GM18505 (cell line): ENCODE results near the gene HSF2BP.

ENCODE experiments used
- ATAC-seq: cut with Tn5 transposase; IDR thresholded peaks from one replicate; pipeline ENCODE4 v1.9.1; 2021; ENCODE audit not compliant: unreplicated experiment
- POLR2A ChIP-seq: IDR thresholded peaks from 4 replicates; pipeline ENCODE4 v1.6.1; 2011; ENCODE audit warnings: borderline replicate concordance; ENCODE audit not compliant: insufficient read depth, insufficient read length; ENCODE audit errors: extremely low read depth

Gene HSF2BP

GRCh38 chr21:43648171-43648570 is 11.1 kb downstream of the HSF2BP start:
- ATAC-seq: no peak
- no peak for TF ChIP-seq POLR2A

DNA sequence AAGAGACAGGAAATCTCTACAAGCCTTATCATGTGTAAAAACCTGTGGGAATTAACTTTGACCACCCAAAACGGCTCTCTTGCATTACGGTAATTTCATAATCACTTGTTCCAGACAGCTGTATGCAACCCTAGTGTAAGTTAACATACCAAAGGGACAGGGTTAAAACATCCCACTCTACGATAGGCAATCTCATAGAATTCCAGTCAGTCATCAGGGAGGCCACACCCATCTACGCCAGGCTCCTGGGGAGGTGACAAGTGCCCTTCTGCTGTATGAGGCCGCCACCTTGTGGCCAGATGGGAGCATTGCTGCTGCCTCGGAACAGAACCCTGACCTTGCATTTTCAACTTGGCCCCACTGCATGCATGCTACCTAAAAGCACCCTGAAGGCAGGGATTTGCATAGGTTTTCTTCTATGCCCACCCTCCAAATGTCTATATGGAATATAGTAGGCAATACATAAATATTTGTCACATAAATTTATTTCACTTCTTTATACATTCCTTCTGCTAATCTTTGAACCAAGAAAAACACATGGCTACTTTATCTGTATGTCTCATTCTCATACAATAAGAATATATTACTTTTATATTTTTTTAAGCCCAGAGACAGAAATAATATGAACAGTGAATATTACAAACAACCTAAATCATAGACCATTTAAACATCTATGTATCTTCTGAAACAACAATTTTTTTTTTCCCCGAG is 12.6 kb downstream of the HSF2BP start:
- TF ChIP-seq POLR2A: no peak
- peak; percentile 81 for ATAC-seq

DNA sequence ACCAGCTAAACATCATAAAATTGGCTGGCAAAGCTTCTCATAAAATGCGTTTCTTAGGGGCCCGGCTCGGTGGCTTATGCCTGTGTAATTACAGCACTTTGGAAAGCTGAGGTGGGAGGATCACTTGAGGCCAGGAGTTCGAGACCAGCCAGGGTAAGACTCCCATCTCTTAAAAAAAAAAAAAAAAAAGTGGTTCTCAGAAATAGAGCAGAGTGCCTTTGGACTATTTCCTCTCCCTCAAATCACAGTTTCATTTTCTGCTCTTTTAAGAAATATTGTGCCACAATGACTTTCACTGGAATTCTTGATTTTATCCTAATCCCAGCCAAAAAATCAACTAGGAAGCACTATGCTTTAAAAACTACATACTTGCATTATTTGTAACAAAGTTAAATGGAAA is 13.3 kb downstream of the HSF2BP start:
- TF ChIP-seq POLR2A: no peak
- ATAC-seq: no peak

DNA sequence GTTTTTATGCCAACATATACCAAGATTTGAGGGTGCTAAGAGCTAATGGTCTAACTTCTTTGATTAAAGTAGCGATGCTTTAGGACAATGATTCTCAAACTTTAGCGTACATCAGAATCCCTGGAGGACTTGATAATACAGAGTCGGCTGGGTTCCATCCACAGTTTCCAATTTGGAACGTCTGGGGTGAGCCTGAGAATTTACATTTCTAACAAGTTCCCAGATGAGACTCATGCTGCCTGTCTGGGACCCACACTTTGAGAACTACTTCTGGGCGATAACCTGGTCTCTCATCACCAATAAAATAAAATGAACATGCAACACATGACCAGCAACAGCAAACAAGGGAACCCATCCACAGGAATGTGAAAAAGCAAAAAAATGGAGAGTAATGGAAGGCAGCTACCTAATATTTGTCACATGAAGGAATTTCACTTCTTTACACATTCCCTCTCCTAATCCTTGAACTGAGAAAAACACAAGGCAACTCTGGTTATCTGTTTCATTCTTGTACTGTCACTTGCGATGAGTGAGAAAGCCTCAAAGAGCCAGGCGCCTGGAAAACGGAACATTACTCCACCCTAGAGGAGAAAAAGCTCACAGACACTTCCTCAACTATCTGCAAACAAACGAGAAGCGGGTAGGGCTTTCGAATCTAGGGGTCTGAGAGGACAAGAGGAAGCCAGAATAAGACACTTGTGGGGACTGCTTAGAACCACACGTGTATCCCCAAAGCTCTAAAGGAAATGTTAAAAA is 14.0 kb downstream of the HSF2BP start:
- no peak for ATAC-seq
- TF ChIP-seq POLR2A: no peak

- no peak for ATAC-seq
- no peak for TF ChIP-seq POLR2A
Observed at GRCh38 chr21:43644609-43645008, 14.7 kb downstream of the HSF2BP start.

- no peak for TF ChIP-seq POLR2A
Observed at GRCh38 chr21:43644071-43644470, 15.2 kb downstream of the HSF2BP start.

DNA sequence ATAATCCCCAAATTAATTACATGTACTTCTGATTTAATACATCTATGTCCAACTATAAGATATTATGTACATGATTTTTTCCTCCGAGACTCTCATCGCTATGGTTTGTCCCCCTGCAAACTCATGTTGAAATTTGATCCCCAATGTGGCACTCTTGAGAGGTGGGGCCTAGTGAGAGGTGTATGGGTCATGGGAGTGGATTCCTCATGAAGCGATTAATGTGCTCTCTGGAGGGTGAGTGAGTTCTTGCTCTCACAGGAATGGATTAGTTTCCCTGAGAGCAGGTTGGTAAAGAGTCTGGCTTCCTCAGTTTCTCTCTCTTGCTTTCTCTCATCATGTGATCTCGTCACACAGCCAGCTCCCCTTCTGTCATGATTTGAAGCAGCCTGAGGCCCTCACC is 16.1 kb downstream of the HSF2BP start:
- ATAC-seq: no peak
- no peak for TF ChIP-seq POLR2A

More at GRCh38 chr21:43644071-43644470, 15.2 kb downstream of the HSF2BP start:
- ATAC-seq: no peak

GRCh38 chr21:43640400-43640799 is 18.9 kb downstream of the HSF2BP start:
- no peak for ATAC-seq
- TF ChIP-seq POLR2A: no peak

GRCh38 chr21:43639470-43640353 is 19.6 kb downstream of the HSF2BP start:
- ATAC-seq: no peak

DNA sequence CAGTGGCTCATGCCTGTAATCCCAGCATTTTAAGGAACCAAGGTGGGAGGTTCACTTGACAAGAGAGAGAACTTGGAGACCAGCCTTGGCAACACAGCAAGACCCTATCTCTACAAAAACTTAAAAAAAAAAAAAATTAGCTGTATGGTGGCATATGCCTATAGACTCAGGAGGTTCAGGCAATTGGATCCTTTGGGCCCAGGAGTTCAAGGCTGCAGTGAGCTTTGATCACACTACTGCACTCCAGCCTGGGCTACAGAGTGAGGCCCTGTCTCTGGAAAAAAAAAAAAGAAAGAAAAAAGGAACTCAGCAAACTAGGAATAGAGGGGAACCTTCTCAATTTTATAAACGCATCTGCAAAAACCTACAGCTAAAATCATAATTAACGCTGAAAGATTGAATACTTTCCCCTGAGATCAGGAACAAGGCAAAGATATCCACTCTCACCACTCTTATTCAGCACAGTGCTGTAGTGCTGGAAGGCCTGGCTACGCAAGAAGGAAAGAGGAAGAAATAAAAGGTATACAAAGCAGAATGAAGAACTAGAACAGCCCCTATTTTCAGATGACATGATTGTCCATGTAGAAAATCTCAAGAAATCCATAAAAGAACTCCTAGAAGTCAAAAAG is 21.6 kb downstream of the HSF2BP start:
- no peak for ATAC-seq
- TF ChIP-seq POLR2A: no peak

More at GRCh38 chr21:43639470-43640353, 19.6 kb downstream of the HSF2BP start:
- no peak for TF ChIP-seq POLR2A

- no peak for TF ChIP-seq POLR2A
- no peak for ATAC-seq
Observed at GRCh38 chr21:43635436-43635835, 23.9 kb downstream of the HSF2BP start.

- TF ChIP-seq POLR2A: no peak
- no peak for ATAC-seq
Observed at GRCh38 chr21:43634618-43635017, 24.7 kb downstream of the HSF2BP start.
